Esophagus (tissue), 2 donors: ENCODE results near the gene PLCL2. TPM values are rescaled to one million over a fixed set of nuclear protein-coding genes. Genes with fewer than 3 reads are reported as not detected.

Source experiments
- H3K27ac ChIP-seq, 2 donors: one replicate each; pipeline ENCODE4 v1.5.1; 2013; ENCODE audit warnings: low read depth in 2 of 2, mild to moderate bottlenecking in 2 of 2, inconsistent platforms in 1 of 2, low read length in 1 of 2, moderate library complexity in 1 of 2
- H3K27me3 ChIP-seq, 2 donors: one replicate each; pipeline ENCODE4 v1.6.1; 2013; ENCODE audit warnings: low read length in 2 of 2, control low read depth in 1 of 2, mild to moderate bottlenecking in 1 of 2; ENCODE audit not compliant: insufficient read depth in 2 of 2, control insufficient read depth in 1 of 2
- H3K36me3 ChIP-seq, 2 donors: one replicate each; pipeline ENCODE4 v1.6.1; 2013; ENCODE audit warnings: low read length in 1 of 2; ENCODE audit not compliant: control insufficient read depth in 2 of 2, insufficient read depth in 2 of 2
- H3K4me1 ChIP-seq, 2 donors: one replicate each; pipeline ENCODE4 v1.6.1; 2013; ENCODE audit warnings: low read length in 1 of 2; ENCODE audit not compliant: control insufficient read depth in 2 of 2, insufficient read depth in 2 of 2
- H3K4me3 ChIP-seq, 2 donors: one replicate each; pipeline ENCODE4 v1.5.1; 2013; ENCODE audit warnings: low read length in 2 of 2, mild to moderate bottlenecking in 2 of 2, low read depth in 1 of 2, moderate library complexity in 1 of 2
- H3K9me3 ChIP-seq, 2 donors: one replicate each; pipeline ENCODE4 v1.6.1; 2013; ENCODE audit warnings: mild to moderate bottlenecking in 2 of 2, low read depth in 1 of 2, low read length in 1 of 2, moderate library complexity in 1 of 2; ENCODE audit not compliant: control insufficient read depth in 2 of 2, insufficient read depth in 1 of 2
- WGBS, 2 donors: extraction: QIAGEN DNeasy Blood & Tissue Kit; methylation state at CpG; one replicate each; pipeline ENCODE4 v1.1.7; 2013; 5-methylcytosine and 5-hydroxymethylcytosine counted together
- polyA plus RNA-seq, 2 donors: library from polyadenylated mRNA; stranded (reverse); fragments of 200-250 nt; gene quantifications; one replicate each; pipeline ENCODE4 v1.2.3, GENCODE V29; 2013
- donor health status: healthy with polysubstance abuse.
- donor health status: Bipolar disorder and iron deficiency.

PLCL2 gene
- polyA plus RNA-seq, 2 donors = 0.22 to 0.35 TPM

- no peaks in the 10 kb centered on the region for H3K9me3 ChIP-seq
Observed at GRCh38 chr3:17030438-17030837, 145.7 kb downstream of the PLCL2 start.

DNA sequence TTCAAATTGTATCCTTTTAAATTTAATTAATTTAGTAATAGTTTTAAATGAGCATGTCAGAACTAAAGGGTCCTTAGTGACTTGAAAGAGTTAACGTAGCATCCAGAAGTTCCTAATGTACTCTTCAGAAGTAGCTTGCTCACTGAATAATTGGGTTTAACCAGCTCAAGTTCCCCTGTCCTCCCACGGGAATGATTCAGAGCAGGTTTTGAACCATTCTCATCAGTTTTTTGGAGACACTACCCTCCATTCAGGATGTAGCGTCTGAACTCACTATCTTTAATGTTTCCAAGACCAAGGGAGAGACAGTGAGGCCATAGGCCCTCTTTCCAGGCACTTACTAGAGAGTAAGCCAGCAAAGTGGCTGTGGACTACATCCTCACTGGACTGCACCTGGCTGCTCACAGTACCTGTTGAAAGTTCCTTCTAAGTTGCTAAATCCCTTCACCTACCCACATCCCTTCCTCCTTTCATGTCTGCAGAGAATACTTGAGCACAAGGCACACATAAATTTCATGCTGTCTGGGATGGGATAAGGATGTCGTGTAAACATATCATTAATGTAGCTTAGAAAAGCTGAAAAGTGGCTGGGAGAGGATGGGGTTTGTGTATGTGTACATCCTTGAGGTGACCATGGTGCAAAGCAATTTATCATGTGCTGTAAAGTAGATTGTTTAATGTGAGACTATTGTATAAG is 146.3 kb downstream of the PLCL2 start:
- no peak overlapping the region for H3K4me3 ChIP-seq
- no peaks in the 10 kb centered on the region for H3K36me3 ChIP-seq
- no peaks in the 10 kb centered on the region for H3K4me1 ChIP-seq
- no peak overlapping the region for H3K27ac ChIP-seq
- H3K27me3 ChIP-seq = no peaks in the 10 kb centered on the region
- WGBS, 2 donors = 74 to 79% methylated on average over 4 of the region's 4 CpGs
- H3K9me3 ChIP-seq = no peaks in the 10 kb centered on the region

More at GRCh38 chr3:17030438-17030837, 145.7 kb downstream of the PLCL2 start:
- H3K36me3 ChIP-seq = no peaks in the 10 kb centered on the region
- H3K27me3 ChIP-seq = no peaks in the 10 kb centered on the region
- whole genome bisulfite sequencing, 2 donors = 58 to 64% methylated on average over 3 of the region's 3 CpGs
- no peak overlapping the region for H3K27ac ChIP-seq
- no peak overlapping the region for H3K4me3 ChIP-seq
- H3K4me1 ChIP-seq = no peaks in the 10 kb centered on the region

GRCh38 chr3:17032407-17033034 is 147.8 kb downstream of the PLCL2 start:
- no peaks in the 10 kb centered on the region for H3K27me3 ChIP-seq
- no peaks in the 10 kb centered on the region for H3K9me3 ChIP-seq

GRCh38 chr3:17033516-17034168 is 148.9 kb downstream of the PLCL2 start:
- Histone ChIP-seq H3K4me3 (no peak overlapping the region), H3K36me3 (no peaks in the 10 kb centered on the region), H3K9me3 (no peaks in the 10 kb centered on the region), H3K4me1 (no peaks in the 10 kb centered on the region), H3K27ac (no peak overlapping the region), H3K27me3 (no peaks in the 10 kb centered on the region)
- WGBS, 2 donors = 69 to 78% methylated on average over 3 of the region's 3 CpGs

More at GRCh38 chr3:17032407-17033034, 147.8 kb downstream of the PLCL2 start:
- no peak overlapping the region for H3K4me3 ChIP-seq
- no peak overlapping the region for H3K27ac ChIP-seq
- WGBS, 2 donors = 50 to 62% methylated on average over 3 of the region's 3 CpGs
- H3K36me3 ChIP-seq = no peaks in the 10 kb centered on the region
- no peaks in the 10 kb centered on the region for H3K4me1 ChIP-seq

DNA sequence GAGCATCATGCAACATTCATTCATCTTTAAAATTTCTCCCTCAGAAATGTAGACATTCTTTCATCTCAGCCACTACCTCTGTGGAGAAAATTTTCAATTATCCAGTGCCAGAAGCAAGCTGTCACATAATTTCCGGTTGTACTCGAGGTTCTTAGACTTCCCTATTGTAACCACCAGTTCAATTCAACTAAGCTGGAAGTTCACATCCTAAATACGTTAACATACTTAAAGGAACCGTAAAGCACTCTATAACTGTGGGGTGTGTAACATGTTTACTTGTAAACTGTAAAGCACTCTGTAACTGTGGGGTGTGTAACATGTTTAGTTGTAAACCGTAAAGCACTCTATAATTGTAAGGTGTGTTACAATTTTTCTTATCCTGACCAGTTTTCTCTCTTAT is 150.3 kb downstream of the PLCL2 start:
- Histone ChIP-seq H3K4me3 (no peak overlapping the region), H3K36me3 (no peaks in the 10 kb centered on the region), H3K27me3 (no peaks in the 10 kb centered on the region), H3K27ac (no peak overlapping the region), H3K9me3 (no peaks in the 10 kb centered on the region), H3K4me1 (peaks cover 3% of the 10 kb centered on the region in 2 donors)
- 84% methylated on average over 5 of the region's 5 CpGs for WGBS, 2 donors

- Histone ChIP-seq H3K36me3 (no peaks in the 10 kb centered on the region), H3K27me3 (no peaks in the 10 kb centered on the region), H3K4me1 (peaks cover 3% of the 10 kb centered on the region in 2 donors), H3K9me3 (no peaks in the 10 kb centered on the region), H3K27ac (no peak overlapping the region), H3K4me3 (no peak overlapping the region)
- WGBS, 2 donors = 82 to 83% methylated on average over 6 of the region's 6 CpGs
Observed at GRCh38 chr3:17035966-17036365, 151.2 kb downstream of the PLCL2 start.

DNA sequence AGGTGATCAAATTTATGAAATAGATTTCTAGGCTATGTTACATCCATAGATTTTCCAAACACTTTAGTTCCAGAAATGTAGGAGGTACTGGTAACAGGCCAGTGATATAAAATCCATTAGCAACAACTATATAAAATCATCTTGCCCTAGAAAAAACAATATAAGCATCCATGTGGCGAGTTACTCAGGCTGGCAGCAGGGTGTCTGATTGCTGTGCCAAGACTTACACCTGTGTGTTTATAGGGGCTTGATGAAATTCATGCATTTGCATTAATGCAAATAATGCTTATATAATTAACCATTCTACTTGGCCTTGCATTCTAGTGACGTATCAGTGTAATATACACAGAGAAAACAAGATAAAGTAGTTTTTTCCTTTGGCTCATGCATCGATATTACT is 153.4 kb downstream of the PLCL2 start:
- 87 to 95% methylated on average over 3 of the region's 3 CpGs for WGBS, 2 donors

DNA sequence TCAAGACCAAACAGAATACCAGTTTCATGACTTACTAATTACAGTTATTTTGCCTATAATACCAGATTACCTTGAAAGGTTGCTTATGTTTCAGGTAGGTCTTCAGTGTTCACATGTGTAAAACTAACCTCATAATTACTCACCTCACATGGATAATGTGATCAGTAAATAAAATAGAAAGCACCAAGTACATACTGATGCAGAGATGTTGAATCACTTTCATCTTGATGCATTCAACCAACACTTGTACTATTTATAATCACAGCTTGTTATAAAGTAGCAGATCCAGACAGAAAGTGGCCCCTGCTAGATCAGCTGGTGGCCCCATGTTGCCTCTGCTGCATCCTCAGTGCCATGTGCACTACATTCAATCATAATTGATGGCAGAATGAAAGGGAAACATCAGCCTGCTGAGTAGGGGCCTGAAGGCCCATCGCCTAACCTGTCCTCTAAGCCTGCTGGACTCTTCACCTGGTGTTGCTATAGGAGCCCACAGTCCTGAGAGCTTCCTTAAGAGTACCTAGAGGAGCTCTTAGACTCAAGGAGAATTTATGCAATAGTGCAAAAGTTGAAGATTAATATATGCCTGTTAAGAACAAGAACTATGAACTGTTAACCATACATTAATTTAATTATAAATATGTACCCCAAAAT is 154.3 kb downstream of the PLCL2 start:
- H3K27me3 ChIP-seq = no peaks in the 10 kb centered on the region
- 95 to 99% methylated on average over 1 of the region's 1 CpG for WGBS, 2 donors
- H3K36me3 ChIP-seq = no peaks in the 10 kb centered on the region
- peak overlapping the region in 1 of 2 donors; percentile 42 for H3K27ac ChIP-seq
- H3K4me1 ChIP-seq = peaks cover 3% of the 10 kb centered on the region in 2 donors
- H3K9me3 ChIP-seq = no peaks in the 10 kb centered on the region
- H3K4me3 ChIP-seq = no peak overlapping the region

More for the DNA sequence above, 153.4 kb downstream of the PLCL2 start:
- Histone ChIP-seq H3K27me3 (no peaks in the 10 kb centered on the region), H3K4me1 (peaks cover 3% of the 10 kb centered on the region in 2 donors), H3K27ac (no peak overlapping the region), H3K4me3 (no peak overlapping the region), H3K36me3 (no peaks in the 10 kb centered on the region), H3K9me3 (no peaks in the 10 kb centered on the region)

DNA sequence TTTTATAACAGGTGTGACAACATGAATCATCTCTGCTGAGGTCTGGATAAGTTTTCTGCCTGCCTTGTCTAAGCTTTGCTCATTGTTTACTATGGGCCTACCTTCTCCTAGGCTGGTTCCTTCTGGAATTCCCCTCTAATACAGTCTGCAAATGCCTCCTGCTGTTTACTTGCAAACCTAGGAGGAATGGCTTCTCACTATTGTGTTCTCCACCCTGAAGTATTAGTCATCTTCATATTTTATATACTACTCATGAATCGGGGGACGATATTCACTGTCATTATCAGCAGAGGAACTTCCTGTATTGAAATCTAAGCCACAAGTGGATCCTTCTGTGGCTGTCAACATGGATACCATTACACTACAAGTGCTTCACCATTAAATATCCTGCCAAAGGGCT is 154.8 kb downstream of the PLCL2 start:
- WGBS, 2 donors = 14 to 32% methylated on average over 2 of the region's 2 CpGs
- Histone ChIP-seq H3K4me1 (peaks cover 3% of the 10 kb centered on the region in 2 donors), H3K27ac (no peak overlapping the region)

More for the DNA sequence above, 154.8 kb downstream of the PLCL2 start:
- no peaks in the 10 kb centered on the region for H3K27me3 ChIP-seq
- H3K9me3 ChIP-seq = no peaks in the 10 kb centered on the region
- H3K4me3 ChIP-seq = no peak overlapping the region
- H3K36me3 ChIP-seq = no peaks in the 10 kb centered on the region
